ENCODE results near the gene SLC6A3. TPM values are rescaled to one million over a fixed set of nuclear protein-coding genes. Genes with fewer than 3 reads are reported as not detected.

The SLC6A3 gene
- total RNA-seq, 1 donor from 2014 or later = not detected

DNA sequence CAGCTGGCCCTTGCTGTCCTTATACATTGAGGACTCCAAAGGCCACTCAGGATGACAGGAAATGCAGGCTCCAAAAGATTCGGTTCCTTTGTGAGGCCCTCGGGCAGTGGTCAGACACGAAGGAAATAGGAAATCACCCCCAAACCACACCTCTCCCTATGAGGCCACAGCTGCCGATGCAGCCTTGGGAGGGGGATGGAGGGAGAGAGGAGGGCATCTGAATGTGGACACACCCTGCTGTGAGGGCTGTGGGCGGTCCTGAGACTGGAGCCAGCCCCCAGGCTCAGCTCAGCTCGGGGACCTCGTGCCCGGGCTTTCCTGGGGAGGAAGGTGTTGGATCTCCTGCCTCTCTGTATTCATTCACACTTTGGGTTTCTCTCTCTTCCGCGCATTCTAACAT, 97.7 kb downstream of the SLC6A3 start:
- Mint-ChIP-seq H3K4me1 (ENCODE audit: low read depth) (peaks cover 21% of the 10 kb centered on the region), H3K27me3 (ENCODE audit: low read depth) (peaks cover 2% of the 10 kb centered on the region), H3K4me3 (ENCODE audit: unreplicated experiment) (no peak overlapping the region), H3K36me3 (ENCODE audit: low read depth) (peaks cover 2% of the 10 kb centered on the region), H3K27ac (ENCODE audit: unreplicated experiment) (no peak overlapping the region), H3K9me3 (ENCODE audit: low read depth) (no peaks in the 10 kb centered on the region)
- DNase-seq (ENCODE audit: low spot score) = peak; percentile 11
- TF ChIP-seq, protein P1, sequence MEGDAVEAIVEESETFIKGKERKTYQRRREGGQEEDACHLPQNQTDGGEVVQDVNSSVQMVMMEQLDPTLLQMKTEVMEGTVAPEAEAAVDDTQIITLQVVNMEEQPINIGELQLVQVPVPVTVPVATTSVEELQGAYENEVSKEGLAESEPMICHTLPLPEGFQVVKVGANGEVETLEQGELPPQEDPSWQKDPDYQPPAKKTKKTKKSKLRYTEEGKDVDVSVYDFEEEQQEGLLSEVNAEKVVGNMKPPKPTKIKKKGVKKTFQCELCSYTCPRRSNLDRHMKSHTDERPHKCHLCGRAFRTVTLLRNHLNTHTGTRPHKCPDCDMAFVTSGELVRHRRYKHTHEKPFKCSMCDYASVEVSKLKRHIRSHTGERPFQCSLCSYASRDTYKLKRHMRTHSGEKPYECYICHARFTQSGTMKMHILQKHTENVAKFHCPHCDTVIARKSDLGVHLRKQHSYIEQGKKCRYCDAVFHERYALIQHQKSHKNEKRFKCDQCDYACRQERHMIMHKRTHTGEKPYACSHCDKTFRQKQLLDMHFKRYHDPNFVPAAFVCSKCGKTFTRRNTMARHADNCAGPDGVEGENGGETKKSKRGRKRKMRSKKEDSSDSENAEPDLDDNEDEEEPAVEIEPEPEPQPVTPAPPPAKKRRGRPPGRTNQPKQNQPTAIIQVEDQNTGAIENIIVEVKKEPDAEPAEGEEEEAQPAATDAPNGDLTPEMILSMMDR (IDR thresholded peaks at IDR 0.05) = no peak

DNA sequence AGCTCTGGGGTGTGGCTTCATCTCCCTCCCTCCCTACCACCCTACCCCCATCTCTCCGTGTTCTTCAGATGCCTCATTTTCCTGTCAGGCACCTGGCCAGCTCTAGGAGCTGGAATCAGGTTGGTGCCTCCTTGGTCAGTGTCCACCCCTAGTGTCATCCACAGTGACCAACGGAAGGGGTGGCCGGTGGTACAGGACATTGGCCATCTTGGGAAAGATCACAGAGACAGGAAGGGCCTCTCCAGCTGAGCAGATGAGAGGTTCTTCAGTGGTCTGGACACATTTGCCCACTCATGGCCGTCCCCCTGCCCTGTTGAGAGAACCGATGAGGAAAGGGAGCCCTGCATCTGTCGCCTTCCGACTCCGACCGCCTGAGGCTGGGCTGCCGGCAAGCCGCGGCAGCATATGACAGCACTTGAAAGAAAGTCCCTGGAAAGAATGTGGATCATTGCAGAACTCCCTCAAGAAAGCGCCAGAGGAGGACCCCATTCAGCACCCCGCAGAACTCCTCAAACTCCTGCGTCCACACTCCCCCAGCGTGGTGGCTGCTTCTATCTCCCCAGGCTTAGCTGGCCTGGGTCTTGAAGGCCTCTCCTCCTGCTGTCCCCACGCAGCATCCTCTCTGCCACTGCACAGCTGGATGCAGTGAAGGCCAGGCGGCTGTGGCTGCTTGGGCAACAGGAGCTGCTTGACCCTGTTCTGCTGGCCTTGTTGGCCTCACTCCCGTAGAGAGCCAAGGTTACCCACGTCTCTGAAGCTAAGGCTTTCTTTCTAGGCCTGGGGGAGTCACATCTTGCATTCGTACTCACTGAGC, 98.4 kb downstream of the SLC6A3 start:
- Mint-ChIP-seq H3K9me3 (ENCODE audit: low read depth) (no peaks in the 10 kb centered on the region), H3K4me3 (ENCODE audit: unreplicated experiment) (peak overlapping the region; percentile 66), H3K27me3 (ENCODE audit: low read depth) (peaks cover 2% of the 10 kb centered on the region), H3K27ac (ENCODE audit: unreplicated experiment) (no peak overlapping the region), H3K4me1 (ENCODE audit: low read depth) (peaks cover 21% of the 10 kb centered on the region), H3K36me3 (ENCODE audit: low read depth) (peaks cover 2% of the 10 kb centered on the region)
- TF ChIP-seq, protein P1 (IDR thresholded peaks at IDR 0.05) = no peak
- DNase-seq (ENCODE audit: low spot score) = peak; percentile 36

DNA sequence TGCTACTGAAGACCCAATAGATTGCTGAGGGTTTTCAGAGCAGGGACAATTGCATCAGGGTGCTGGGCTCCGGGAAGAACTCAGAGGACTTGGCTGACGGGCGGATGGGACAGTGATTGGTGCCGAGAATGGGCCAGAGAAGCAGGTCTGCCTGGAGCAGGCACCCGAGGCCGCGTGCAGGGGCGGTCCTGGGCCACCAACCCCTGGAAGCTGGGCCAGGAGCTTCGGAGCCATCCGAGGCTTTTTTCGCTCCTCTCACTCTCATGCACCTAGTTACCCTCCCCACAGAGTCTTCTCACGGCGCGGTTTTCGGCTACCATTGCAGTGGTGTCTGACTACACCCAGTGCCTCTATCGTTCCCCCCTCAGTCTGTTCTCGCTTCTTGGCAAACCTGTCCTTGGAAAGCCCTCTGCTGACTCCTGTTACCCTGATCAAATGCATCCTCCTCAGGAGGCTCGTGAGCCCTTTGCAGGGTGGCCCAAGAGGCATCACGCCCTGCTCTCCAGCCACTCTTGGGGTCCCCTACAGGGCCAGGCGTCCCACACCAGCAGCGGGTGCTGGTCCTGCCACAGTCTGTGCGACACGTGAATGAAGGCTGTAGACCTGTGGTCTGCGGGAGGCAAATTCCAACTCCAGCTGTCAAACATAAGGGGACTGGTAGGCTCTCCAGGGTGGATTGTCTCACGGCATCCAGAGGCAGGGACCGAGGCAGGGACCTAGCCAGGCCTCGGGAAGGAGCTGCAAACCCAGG, 99.2 kb downstream of the SLC6A3 start:
- peaks cover 6% of the 10 kb centered on the region for H3K36me3 Mint-ChIP-seq (ENCODE audit: low read depth)
- H3K4me1 Mint-ChIP-seq (ENCODE audit: low read depth) = peaks cover 21% of the 10 kb centered on the region
- H3K27me3 Mint-ChIP-seq (ENCODE audit: low read depth) = peaks cover 2% of the 10 kb centered on the region
- peak overlapping the region; percentile 63 for H3K27ac Mint-ChIP-seq (ENCODE audit: unreplicated experiment)
- H3K4me3 Mint-ChIP-seq (ENCODE audit: unreplicated experiment) = peak overlapping the region; percentile 66
- TF ChIP-seq, protein P1 (IDR thresholded peaks at IDR 0.05) = no peak
- H3K9me3 Mint-ChIP-seq (ENCODE audit: low read depth) = no peaks in the 10 kb centered on the region
- no peak for DNase-seq (ENCODE audit: low spot score)

DNA sequence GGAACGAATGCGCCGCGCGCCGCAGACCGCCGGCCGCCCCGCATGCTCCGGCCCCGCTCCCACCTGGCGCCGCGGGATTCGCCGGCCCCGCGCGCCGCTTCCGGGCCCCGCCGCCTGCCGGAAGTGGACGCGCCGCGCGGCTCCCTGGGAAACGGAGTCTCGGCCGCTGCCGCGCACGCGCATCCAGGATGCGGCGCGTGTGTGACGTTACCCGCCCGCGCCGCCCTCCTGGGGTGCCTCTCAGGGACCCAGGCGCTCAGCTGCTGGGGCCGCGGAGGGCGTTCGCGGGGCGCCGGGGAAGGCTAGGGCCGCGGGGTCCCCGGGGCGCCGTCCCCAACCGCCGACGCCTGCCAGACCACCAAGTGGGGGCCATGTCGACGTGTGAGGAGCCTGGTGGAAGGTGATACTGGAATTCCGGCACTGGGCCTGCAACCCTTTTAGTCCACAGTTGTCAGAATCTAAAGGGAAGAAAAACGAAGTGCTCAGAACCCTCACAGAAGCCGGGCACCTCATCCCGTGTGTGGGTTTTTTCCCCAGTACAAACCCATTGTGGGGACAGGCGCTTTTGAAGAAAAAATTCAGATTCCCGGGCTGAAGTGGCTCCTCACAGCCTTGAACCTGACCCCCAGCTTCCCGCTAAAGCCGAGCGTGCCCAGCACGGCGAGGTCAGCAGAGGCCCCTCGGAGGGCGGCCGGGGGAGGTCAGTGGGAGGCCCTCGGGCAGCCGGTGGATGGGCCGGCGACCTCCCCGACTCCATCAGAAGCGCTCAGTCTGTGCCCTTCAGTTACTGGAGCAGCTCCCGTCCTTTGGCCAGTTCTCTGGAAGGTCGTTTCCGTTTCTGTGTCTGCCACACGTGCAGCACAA, 100.0 kb downstream of the SLC6A3 start, which contains the start of gene CLPTM1L:
TSS of gene CLPTM1L (minus strand) at position 125 of the 864 bp plus-strand sequence. CDS start 258 bp downstream, outside the sequence.
- H3K9me3 Mint-ChIP-seq (ENCODE audit: low read depth) = no peaks in the 10 kb centered on the region
- TF ChIP-seq, protein P1 (IDR thresholded peaks at IDR 0.05) = no peak
- peaks cover 7% of the 10 kb centered on the region for H3K36me3 Mint-ChIP-seq (ENCODE audit: low read depth)
- peak within 1 kb of the TSS; percentile 82 for H3K4me3 Mint-ChIP-seq (ENCODE audit: unreplicated experiment)
- peak; percentile 89 for DNase-seq (ENCODE audit: low spot score)
- peaks cover 21% of the 10 kb centered on the region for H3K4me1 Mint-ChIP-seq (ENCODE audit: low read depth)
- peak within 1 kb of the TSS; percentile 54 for H3K27ac Mint-ChIP-seq (ENCODE audit: unreplicated experiment)
- H3K27me3 Mint-ChIP-seq (ENCODE audit: low read depth) = peaks cover 2% of the 10 kb centered on the region

Data from chondrocyte (in vitro differentiated cells).